Measurements from ENCODE around the gene OSTF1.

The OSTF1 gene

GRCh38 chr9:75120686-75121085, 32.4 kb downstream of the OSTF1 start:
- peaks cover 46% of the 10 kb centered on the region for H3K4me1 Mint-ChIP-seq (ENCODE audit: low read depth)
- peaks cover 11% of the 10 kb centered on the region for H3K9me3 Mint-ChIP-seq
- H3K27ac Mint-ChIP-seq, result no peak overlapping the region
- no peak for DNase-seq (ENCODE audit: low spot score)
- H3K27me3 Mint-ChIP-seq (ENCODE audit: low read depth), result no peaks in the 10 kb centered on the region
- peaks cover 64% of the 10 kb centered on the region for H3K36me3 Mint-ChIP-seq (ENCODE audit: low read depth)
- no peak overlapping the region for H3K4me3 Mint-ChIP-seq

GRCh38 chr9:75121914-75122558, 33.7 kb downstream of the OSTF1 start:
- peaks cover 11% of the 10 kb centered on the region for H3K9me3 Mint-ChIP-seq
- DNase-seq (ENCODE audit: low spot score), result no peak
- H3K4me3 Mint-ChIP-seq, result no peak overlapping the region
- H3K27ac Mint-ChIP-seq, result no peak overlapping the region
- H3K27me3 Mint-ChIP-seq (ENCODE audit: low read depth), result no peaks in the 10 kb centered on the region
- H3K36me3 Mint-ChIP-seq (ENCODE audit: low read depth), result peaks cover 70% of the 10 kb centered on the region
- H3K4me1 Mint-ChIP-seq (ENCODE audit: low read depth), result peaks cover 49% of the 10 kb centered on the region

GRCh38 chr9:75123696-75124095, 35.4 kb downstream of the OSTF1 start:
- Mint-ChIP-seq H3K4me3 (no peak overlapping the region), H3K36me3 (ENCODE audit: low read depth) (peaks cover 62% of the 10 kb centered on the region), H3K4me1 (ENCODE audit: low read depth) (peaks cover 46% of the 10 kb centered on the region), H3K27ac (no peak overlapping the region), H3K9me3 (peaks cover 1% of the 10 kb centered on the region), H3K27me3 (ENCODE audit: low read depth) (no peaks in the 10 kb centered on the region)
- no peak for DNase-seq (ENCODE audit: low spot score)

DNA sequence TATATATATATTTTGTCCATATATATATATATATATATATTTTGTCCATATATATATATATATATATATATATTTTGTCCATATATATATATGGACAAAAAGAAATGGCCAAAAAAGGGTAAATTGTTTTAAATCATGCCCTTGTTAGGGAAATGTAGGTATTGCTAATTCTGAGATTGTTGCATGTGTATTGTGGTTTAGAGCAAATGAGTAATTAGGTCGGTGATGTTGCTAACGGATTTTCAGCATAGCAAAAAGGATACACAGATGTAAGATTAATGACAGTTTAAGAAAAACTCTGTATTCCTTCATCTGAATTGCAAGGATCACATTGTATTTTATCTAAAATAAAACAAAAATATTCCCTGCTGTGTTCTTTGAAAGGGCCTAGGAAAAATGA, 40.2 kb downstream of the OSTF1 start:
- no peaks in the 10 kb centered on the region for H3K27me3 Mint-ChIP-seq (ENCODE audit: low read depth)
- peak overlapping the region; percentile 13 for H3K4me3 Mint-ChIP-seq
- H3K36me3 Mint-ChIP-seq (ENCODE audit: low read depth), result peaks cover 70% of the 10 kb centered on the region
- DNase-seq (ENCODE audit: low spot score), result no peak
- peak overlapping the region; percentile 75 for H3K27ac Mint-ChIP-seq
- H3K9me3 Mint-ChIP-seq, result no peaks in the 10 kb centered on the region
- H3K4me1 Mint-ChIP-seq (ENCODE audit: low read depth), result peaks cover 62% of the 10 kb centered on the region

DNA sequence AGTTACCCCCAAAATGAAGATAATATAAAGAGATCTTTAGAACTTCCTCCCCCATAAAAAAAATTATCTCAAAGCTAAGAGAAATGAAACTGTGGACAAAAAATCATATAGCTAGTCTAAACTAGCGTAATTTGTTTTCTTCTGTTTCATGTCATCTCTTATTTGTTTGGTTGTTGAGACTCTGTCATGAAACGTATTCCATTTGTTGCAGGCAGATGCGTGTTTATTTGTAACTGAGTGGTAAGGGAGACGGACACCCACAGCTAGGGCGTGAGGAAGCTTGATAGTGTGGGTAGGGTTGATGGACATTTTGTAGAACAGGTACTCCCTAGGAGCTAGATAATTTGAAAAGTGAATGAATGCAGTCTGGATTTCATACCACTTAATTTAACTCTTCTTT, 41.9 kb downstream of the OSTF1 start:
- H3K4me3 Mint-ChIP-seq, result no peak overlapping the region
- H3K4me1 Mint-ChIP-seq (ENCODE audit: low read depth), result peaks cover 56% of the 10 kb centered on the region
- H3K36me3 Mint-ChIP-seq (ENCODE audit: low read depth), result peaks cover 70% of the 10 kb centered on the region

GRCh38 chr9:75130621-75131230, 42.4 kb downstream of the OSTF1 start:
- H3K4me1 Mint-ChIP-seq (ENCODE audit: low read depth), result peaks cover 57% of the 10 kb centered on the region
- DNase-seq (ENCODE audit: low spot score), result no peak
- no peak overlapping the region for H3K4me3 Mint-ChIP-seq
- peaks cover 72% of the 10 kb centered on the region for H3K36me3 Mint-ChIP-seq (ENCODE audit: low read depth)
- no peaks in the 10 kb centered on the region for H3K27me3 Mint-ChIP-seq (ENCODE audit: low read depth)
- no peak overlapping the region for H3K27ac Mint-ChIP-seq
- H3K9me3 Mint-ChIP-seq, result no peaks in the 10 kb centered on the region

More for the DNA sequence above, 41.9 kb downstream of the OSTF1 start:
- Mint-ChIP-seq H3K27ac (no peak overlapping the region), H3K27me3 (ENCODE audit: low read depth) (no peaks in the 10 kb centered on the region), H3K9me3 (no peaks in the 10 kb centered on the region)
- no peak for DNase-seq (ENCODE audit: low spot score)

DNA sequence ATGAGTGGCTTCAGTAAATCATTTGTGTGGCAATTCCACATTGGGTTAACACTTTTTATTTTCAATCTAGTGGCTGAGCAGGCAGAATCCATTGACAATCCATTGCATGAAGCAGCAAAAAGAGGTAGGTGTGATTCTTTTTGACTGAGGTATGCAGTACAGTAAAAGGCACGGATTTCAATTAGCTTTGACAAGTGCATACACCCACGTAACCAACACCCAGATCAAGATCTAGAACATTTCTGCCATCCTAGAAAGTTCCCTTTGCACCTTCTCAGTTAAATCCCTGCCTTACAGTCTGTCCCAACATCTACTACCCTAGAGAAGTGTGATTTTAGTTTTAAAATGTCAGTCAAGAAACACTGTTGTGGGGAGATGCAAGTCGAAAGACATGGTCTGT, 43.4 kb downstream of the OSTF1 start:
- H3K27me3 Mint-ChIP-seq (ENCODE audit: low read depth), result no peaks in the 10 kb centered on the region
- H3K4me1 Mint-ChIP-seq (ENCODE audit: low read depth), result peaks cover 57% of the 10 kb centered on the region
- peaks cover 77% of the 10 kb centered on the region for H3K36me3 Mint-ChIP-seq (ENCODE audit: low read depth)
- no peak overlapping the region for H3K4me3 Mint-ChIP-seq
- H3K27ac Mint-ChIP-seq, result peak overlapping the region; percentile 13
- no peaks in the 10 kb centered on the region for H3K9me3 Mint-ChIP-seq
- no peak for DNase-seq (ENCODE audit: low spot score)

- no peak overlapping the region for H3K27ac Mint-ChIP-seq
These were observed 43.9 kb downstream of the OSTF1 start for GRCh38 chr9:75132244-75132643.

DNA sequence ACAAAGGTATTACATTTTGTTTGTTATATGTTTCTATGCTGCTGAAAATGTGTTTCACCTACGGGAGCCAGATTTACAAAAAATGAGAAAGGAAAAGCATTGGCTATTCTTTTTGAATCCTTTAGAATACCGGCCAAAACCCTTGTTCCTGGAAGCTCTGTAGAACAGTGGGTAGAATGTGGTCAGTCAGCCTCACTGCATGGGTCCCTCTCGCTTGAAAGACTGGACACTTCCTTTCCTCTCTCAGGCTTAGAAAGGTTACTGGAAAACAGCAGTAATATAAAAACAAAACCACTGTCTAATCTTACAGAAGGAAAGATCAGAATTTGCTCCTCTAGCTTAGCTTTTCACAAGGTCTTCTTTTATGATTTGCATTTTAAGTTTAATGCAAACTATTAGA, 45.1 kb downstream of the OSTF1 start:
- Mint-ChIP-seq H3K4me3 (no peak overlapping the region), H3K9me3 (no peaks in the 10 kb centered on the region), H3K36me3 (ENCODE audit: low read depth) (peaks cover 87% of the 10 kb centered on the region), H3K27ac (no peak overlapping the region), H3K27me3 (ENCODE audit: low read depth) (no peaks in the 10 kb centered on the region), H3K4me1 (ENCODE audit: low read depth) (peaks cover 60% of the 10 kb centered on the region)
- no peak for DNase-seq (ENCODE audit: low spot score)

More at GRCh38 chr9:75132244-75132643, 43.9 kb downstream of the OSTF1 start:
- H3K9me3 Mint-ChIP-seq, result no peaks in the 10 kb centered on the region
- H3K27me3 Mint-ChIP-seq (ENCODE audit: low read depth), result no peaks in the 10 kb centered on the region
- no peak for DNase-seq (ENCODE audit: low spot score)
- H3K4me3 Mint-ChIP-seq, result no peak overlapping the region
- peaks cover 57% of the 10 kb centered on the region for H3K4me1 Mint-ChIP-seq (ENCODE audit: low read depth)
- peaks cover 81% of the 10 kb centered on the region for H3K36me3 Mint-ChIP-seq (ENCODE audit: low read depth)

- H3K36me3 Mint-ChIP-seq (ENCODE audit: low read depth), result peaks cover 85% of the 10 kb centered on the region
- H3K9me3 Mint-ChIP-seq, result no peaks in the 10 kb centered on the region
- no peak overlapping the region for H3K27ac Mint-ChIP-seq
- DNase-seq (ENCODE audit: low spot score), result no peak
- H3K4me3 Mint-ChIP-seq, result no peak overlapping the region
- H3K27me3 Mint-ChIP-seq (ENCODE audit: low read depth), result no peaks in the 10 kb centered on the region
- peaks cover 56% of the 10 kb centered on the region for H3K4me1 Mint-ChIP-seq (ENCODE audit: low read depth)
These were observed 46.2 kb downstream of the OSTF1 start for GRCh38 chr9:75134495-75134894.

GRCh38 chr9:75138260-75139040, 50.1 kb downstream of the OSTF1 start:
- Mint-ChIP-seq H3K27me3 (ENCODE audit: low read depth) (no peaks in the 10 kb centered on the region), H3K36me3 (ENCODE audit: low read depth) (peaks cover 88% of the 10 kb centered on the region), H3K27ac (peak overlapping the region; percentile 91), H3K4me3 (peak overlapping the region; percentile 74), H3K9me3 (peaks cover 12% of the 10 kb centered on the region), H3K4me1 (ENCODE audit: low read depth) (peaks cover 55% of the 10 kb centered on the region)
- DNase-seq (ENCODE audit: low spot score), result no peak

- DNase-seq (ENCODE audit: low spot score), result no peak
- H3K4me1 Mint-ChIP-seq (ENCODE audit: low read depth), result peaks cover 55% of the 10 kb centered on the region
- peak overlapping the region; percentile 74 for H3K4me3 Mint-ChIP-seq
- H3K27ac Mint-ChIP-seq, result peak overlapping the region; percentile 91
- peaks cover 91% of the 10 kb centered on the region for H3K36me3 Mint-ChIP-seq (ENCODE audit: low read depth)
- H3K9me3 Mint-ChIP-seq, result peaks cover 20% of the 10 kb centered on the region
- H3K27me3 Mint-ChIP-seq (ENCODE audit: low read depth), result no peaks in the 10 kb centered on the region
These were observed 50.9 kb downstream of the OSTF1 start for GRCh38 chr9:75139201-75139600.

DNA sequence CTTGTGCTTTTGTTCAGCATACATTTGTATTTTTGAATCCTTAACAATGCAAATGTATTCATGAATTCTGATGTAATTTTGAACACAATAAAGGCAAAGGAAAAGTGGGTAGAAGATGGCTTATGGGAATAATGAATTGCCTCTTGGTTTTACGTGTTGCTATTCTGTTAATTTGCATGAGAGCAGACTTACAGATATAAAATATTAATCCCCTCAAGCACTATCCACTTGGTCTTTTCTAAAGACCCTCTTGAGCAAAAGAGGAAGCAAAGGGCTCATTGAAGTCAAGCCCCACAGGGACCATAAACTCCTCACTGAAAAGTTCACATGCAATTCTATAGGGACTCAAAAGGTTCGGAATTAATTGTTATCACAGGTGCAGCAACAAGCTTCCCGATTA, 51.9 kb downstream of the OSTF1 start:
- H3K4me1 Mint-ChIP-seq (ENCODE audit: low read depth), result peaks cover 52% of the 10 kb centered on the region
- no peaks in the 10 kb centered on the region for H3K27me3 Mint-ChIP-seq (ENCODE audit: low read depth)
- no peak for DNase-seq (ENCODE audit: low spot score)
- no peak overlapping the region for H3K27ac Mint-ChIP-seq
- peaks cover 93% of the 10 kb centered on the region for H3K36me3 Mint-ChIP-seq (ENCODE audit: low read depth)
- no peak overlapping the region for H3K4me3 Mint-ChIP-seq
- H3K9me3 Mint-ChIP-seq, result peaks cover 30% of the 10 kb centered on the region

DNA sequence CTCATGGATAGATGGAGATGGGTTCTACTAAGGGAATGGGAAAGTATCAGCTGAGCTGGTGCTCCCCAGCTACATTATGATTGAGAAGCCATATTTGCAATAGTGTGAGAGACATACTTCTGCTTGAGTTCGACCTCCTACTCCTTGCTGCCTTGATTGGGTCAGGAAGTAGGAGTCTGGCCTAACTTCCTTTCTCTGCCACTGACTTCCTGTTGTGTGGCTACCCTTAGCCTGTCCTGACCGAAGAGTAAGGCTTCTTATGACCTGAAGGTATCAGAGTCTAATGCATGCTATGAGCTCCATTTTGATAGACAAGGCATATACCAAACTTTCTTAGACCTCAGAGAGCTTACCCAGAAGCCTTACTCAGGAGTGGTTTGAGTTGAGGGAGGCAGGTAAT, 53.9 kb downstream of the OSTF1 start:
- Mint-ChIP-seq H3K27ac (peak overlapping the region; percentile 72), H3K4me3 (peak overlapping the region; percentile 63), H3K4me1 (ENCODE audit: low read depth) (peaks cover 53% of the 10 kb centered on the region), H3K27me3 (ENCODE audit: low read depth) (no peaks in the 10 kb centered on the region), H3K9me3 (peaks cover 32% of the 10 kb centered on the region), H3K36me3 (ENCODE audit: low read depth) (peaks cover 89% of the 10 kb centered on the region)
- no peak for DNase-seq (ENCODE audit: low spot score)
